ENCODE data around the gene PLPPR1.

The PLPPR1 gene

DNA sequence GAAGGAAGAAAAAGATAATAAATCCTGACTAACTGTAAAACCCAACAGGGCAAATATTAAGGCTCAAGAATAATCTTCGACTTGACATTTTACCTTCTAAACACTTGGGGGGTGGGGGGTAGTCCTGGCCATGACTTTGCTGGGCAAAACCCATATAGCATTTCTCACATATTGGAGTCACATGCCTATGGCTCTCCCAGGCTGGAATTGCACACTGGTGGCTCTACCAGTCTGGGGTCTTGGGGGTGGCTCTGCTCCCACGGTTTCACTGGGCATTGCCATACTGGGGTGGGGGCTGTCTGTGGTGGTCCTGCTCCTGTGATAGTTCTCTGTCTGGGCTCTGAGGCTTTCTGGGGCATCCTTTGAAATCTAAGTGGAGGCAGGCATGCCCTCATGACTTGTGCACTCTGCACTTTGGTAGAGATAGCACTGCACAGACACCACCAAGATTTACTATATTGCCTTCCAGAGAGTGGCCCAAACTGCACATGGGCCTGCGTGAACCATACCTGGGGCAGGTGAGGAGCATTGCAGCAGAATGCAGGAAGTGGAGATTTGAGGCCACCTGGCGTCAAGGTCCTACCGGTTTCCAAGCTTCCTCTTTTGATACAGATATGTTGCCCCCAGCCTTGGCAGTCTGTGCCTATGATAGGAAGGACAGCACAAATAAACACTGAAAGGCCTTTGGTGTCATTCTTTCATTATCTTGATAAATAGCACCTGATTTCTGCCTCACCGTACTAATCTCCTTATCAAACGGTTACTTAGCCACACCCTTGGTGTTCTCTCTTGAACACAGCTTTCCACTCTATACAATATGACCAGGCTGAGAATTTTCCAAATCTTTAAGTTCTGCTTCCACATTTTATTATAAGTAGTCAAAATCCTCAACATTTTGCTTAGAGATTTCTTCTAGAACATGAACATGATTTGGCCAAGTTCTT is 326.5 kb downstream of the PLPPR1 start:
- DNase-seq = no peak

GRCh38 chr9:101356619-101357018 is 328.1 kb downstream of the PLPPR1 start:
- DNase-seq = no peak

GRCh38 chr9:101359679-101360078 is 331.2 kb downstream of the PLPPR1 start:
- DNase-seq = no peak

DNA sequence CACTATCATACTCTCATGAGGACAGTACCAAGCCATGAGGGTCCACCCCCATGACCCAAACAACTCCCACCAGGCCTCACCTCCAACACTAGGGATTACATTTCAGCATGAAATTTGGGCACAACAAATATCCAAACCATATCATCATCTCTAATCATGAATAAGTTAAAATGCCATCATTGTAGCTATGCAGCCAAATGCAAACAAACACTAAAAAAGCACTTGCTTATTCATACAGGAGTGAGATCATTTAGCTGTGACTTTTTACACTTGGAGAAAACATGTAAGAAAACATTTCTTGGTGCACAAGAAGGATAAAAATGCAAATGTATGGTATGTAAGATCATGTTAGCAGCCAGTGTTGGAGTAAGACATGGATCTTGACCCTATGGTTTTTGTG is 332.1 kb downstream of the PLPPR1 start:
- DNase-seq = no peak

- no peak for DNase-seq
These were observed 333.9 kb downstream of the PLPPR1 start for GRCh38 chr9:101362450-101362849.

DNA sequence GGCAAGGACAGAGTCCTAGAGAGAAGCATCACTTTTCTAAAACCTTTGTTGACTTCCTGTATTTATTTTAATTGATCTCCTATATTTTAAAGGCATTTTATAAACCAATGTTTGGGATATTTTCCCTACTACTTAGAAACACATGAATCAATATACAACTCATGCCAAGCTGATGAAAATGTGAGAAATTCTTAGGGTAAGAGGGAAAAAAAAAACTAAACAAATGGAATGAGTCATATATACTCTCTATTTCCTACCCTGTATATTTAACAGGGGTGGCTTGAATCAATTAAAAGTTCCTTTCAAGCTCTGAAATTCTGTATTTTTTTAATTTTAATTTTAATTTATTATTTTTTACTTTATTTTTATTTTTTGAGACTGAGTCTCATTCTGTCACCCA is 336.7 kb downstream of the PLPPR1 start:
- DNase-seq = no peak

- DNase-seq = no peak
These were observed 337.7 kb downstream of the PLPPR1 start for GRCh38 chr9:101366038-101366756.

GRCh38 chr9:101367323-101367722 is 338.8 kb downstream of the PLPPR1 start:
- no peak for DNase-seq

DNA sequence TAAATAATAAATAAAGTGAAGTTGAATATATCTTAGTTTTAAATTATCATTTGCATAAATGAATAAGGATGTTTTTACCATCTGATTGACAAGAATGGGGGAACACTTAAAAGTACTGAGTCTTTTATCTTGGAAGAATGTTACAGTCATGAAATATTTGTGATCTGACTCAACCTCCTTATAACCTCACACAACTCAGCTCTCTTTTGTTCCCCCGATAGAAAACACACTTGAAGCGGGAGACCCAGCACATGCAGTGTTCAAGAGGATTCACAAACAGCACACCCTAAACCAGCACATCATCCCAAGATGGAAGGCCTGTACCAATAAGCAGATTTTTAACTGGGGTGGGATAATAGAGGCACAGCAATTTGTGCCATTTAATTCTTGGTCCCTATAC is 340.8 kb downstream of the PLPPR1 start:
- no peak for DNase-seq

- no peak for DNase-seq
These were observed 341.5 kb downstream of the PLPPR1 start for GRCh38 chr9:101369884-101370531.

- DNase-seq = no peak
These were observed 343.3 kb downstream of the PLPPR1 start for GRCh38 chr9:101371813-101372212.

DNA sequence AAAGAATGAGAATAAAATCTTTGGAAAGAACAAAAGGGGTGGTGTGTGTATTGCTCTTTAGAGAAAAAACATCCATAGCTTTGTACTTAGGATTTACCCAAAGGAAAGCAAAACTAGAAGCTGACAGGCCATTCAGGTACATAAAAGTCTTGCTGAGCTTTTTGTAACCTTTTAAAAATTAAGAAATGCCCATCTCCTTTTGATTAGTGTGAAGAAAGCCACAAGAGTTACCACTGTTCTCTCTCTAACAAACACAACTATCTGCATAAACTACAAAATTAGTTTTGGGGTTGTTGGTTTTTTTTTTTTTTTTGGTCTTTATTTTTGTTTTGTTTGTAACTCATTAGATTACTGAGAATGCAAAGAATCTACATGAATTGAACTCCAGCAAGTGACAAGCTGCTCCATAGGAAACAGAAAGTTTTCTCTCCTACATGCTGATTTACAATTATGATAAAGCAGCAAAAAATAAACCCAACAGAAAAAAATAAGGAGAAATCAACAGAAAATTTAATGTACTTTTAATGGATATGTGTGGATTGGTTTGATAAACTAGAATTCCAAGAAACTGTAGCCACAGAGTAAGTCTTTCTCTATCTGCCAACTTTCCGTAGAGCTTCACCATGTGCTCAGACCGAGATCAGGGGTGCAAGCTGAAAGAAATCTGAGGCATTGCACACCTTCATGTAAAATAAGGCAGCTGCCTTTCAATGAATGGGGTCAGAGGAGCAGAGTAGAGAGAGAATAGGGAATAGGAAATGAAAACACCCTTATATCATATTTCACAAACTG is 344.0 kb downstream of the PLPPR1 start:
- DNase-seq = no peak
